HCT116 (cell line): ENCODE results near the gene LY86. TPM values are rescaled to one million over a fixed set of nuclear protein-coding genes. Genes with fewer than 3 reads are reported as not detected.

Source experiments
- ATAC-seq: fragments of 200-7000 bp; cut with Tn5 transposase; 2 replicates; pipeline ENCODE4 v1.9.1; 2020; ENCODE audit warnings: mild to moderate bottlenecking, moderate library complexity
- BruUV-seq: library from RNA; stranded (reverse); fragments of 400-500 nt; replicated peaks from 2 replicates; lab custom pipeline; 2021; lab: Mats Ljungman, UMichigan
- CTCF ChIA-PET: fragments of 300-600 bp; sonication (Branson Sonifier 250); formaldehyde crosslinking; loops from one replicate; lab custom pipeline; 2021; ENCODE audit warnings: antibody characterized with exemption; lab: Charles Lee
- POLR2A ChIA-PET: fragments of 300-600, 350-600 bp; sonication (Branson Sonifier 250); formaldehyde crosslinking; loops from one replicate; lab custom pipeline; 2021; ENCODE audit warnings: antibody characterized with exemption; lab: Charles Lee
- RAD21 ChIA-PET, 2 experiments: fragments of 300-600 bp; sonication (Branson Sonifier 250); formaldehyde crosslinking; loops; one replicate each; lab custom pipeline; 2023; ENCODE audit warnings: low total read pairs in 2 of 2; ENCODE audit not compliant: uncharacterized antibody in 2 of 2, unreplicated experiment in 2 of 2, low non-redundant PET in 1 of 2; lab: Charles Lee
- DNase-seq: peaks from one replicate; pipeline ENCODE4 v3.0.0-alpha.2; 2010; ENCODE audit warnings: low read depth, low spot score
- H2AFZ ChIP-seq: fragments of 200-600 bp; shearing (Covaris generic), sonication (generic); 2 replicates; pipeline ENCODE4 v1.6.1; 2017; ENCODE audit warnings: low read depth, mixed run types, mixed read lengths, antibody characterized with exemption, low read length; ENCODE audit not compliant: poor library complexity, severe bottlenecking
- H3K27ac ChIP-seq: 2 replicates; pipeline ENCODE4 v1.5.1; 2012; ENCODE audit warnings: low read depth, low read length
- H3K27me3 ChIP-seq: fragments of 200-600 bp; sonication (generic); 2 replicates; pipeline ENCODE4 v1.6.1; 2016; ENCODE audit warnings: mixed run types, low read length, mixed read lengths; ENCODE audit not compliant: insufficient read depth
- H3K36me3 ChIP-seq, 2 experiments: fragments of 200-500 bp in 1 of 2; fragments of 200-600 bp in 1 of 2; sonication (Bioruptor generic) in 1 of 2; sonication (generic) in 1 of 2; 2 replicates each; pipeline versions ENCODE4 v1.5.1 to v1.6.1; 2014 to 2016; ENCODE audit warnings: low read length in 2 of 2, inconsistent platforms in 1 of 2, mixed read lengths in 1 of 2, mixed run types in 1 of 2; ENCODE audit not compliant: insufficient read depth in 2 of 2, control insufficient read depth in 1 of 2
- H3K4me1 ChIP-seq, 2 experiments: fragments of 200-600 bp in 1 of 2; sonication (generic) in 1 of 2; 2 replicates each; pipeline versions ENCODE4 v1.5.1 to v1.6.1; 2012 to 2017; ENCODE audit warnings: low read length in 2 of 2, inconsistent platforms in 1 of 2, mild to moderate bottlenecking in 1 of 2, mixed read lengths in 1 of 2, mixed run types in 1 of 2, moderate library complexity in 1 of 2; ENCODE audit not compliant: insufficient read depth in 2 of 2, control insufficient read depth in 1 of 2
- H3K4me2 ChIP-seq: fragments of 200-600 bp; sonication (generic); 2 replicates; pipeline ENCODE4 v1.6.1; 2017; ENCODE audit warnings: mixed run types, low read length, mixed read lengths
- H3K4me3 ChIP-seq, 2 experiments: fragments of 200-600 bp in 1 of 2; sonication (generic) in 1 of 2; replicated peaks in 1 of 2; 2 replicates each; pipeline ENCODE4 v1.5.1; 2011 to 2016; ENCODE audit warnings: low read length in 2 of 2, control low read depth in 1 of 2, low read depth in 1 of 2, mild to moderate bottlenecking in 1 of 2, mixed read lengths in 1 of 2, mixed run types in 1 of 2
- H3K79me2 ChIP-seq: fragments of 200-600 bp; sonication (generic); 2 replicates; pipeline ENCODE4 v1.6.1; 2017; ENCODE audit warnings: mild to moderate bottlenecking, mixed run types, low read length, moderate library complexity, mixed read lengths; ENCODE audit not compliant: insufficient read depth
- H3K9ac ChIP-seq: fragments of 200-600 bp; sonication (generic); 2 replicates; pipeline ENCODE4 v1.6.1; 2016; ENCODE audit warnings: low read length, mixed read lengths
- H3K9me2 ChIP-seq: fragments of 200-600 bp; sonication (generic), shearing (Covaris generic); 2 replicates; pipeline ENCODE4 v1.6.1; 2017; ENCODE audit warnings: mixed run types, mild to moderate bottlenecking, moderate library complexity; ENCODE audit not compliant: insufficient read depth
- H3K9me3 ChIP-seq, 2 experiments: fragments of 200-500 bp in 1 of 2; fragments of 200-600 bp in 1 of 2; sonication (Bioruptor generic) in 1 of 2; sonication (generic) in 1 of 2; 2 replicates each; pipeline ENCODE4 v1.6.1; 2014 to 2017; ENCODE audit warnings: low read length in 2 of 2, mixed read lengths in 2 of 2, inconsistent platforms in 1 of 2, low read depth in 1 of 2, mild to moderate bottlenecking in 1 of 2, mixed run types in 1 of 2, moderate library complexity in 1 of 2; ENCODE audit not compliant: control insufficient read depth in 1 of 2, insufficient read depth in 1 of 2
- H4K20me1 ChIP-seq: fragments of 200-600 bp; sonication (generic), shearing (Covaris generic); 2 replicates; pipeline ENCODE4 v1.6.1; 2017; ENCODE audit warnings: mixed run types, mild to moderate bottlenecking, moderate library complexity; ENCODE audit not compliant: insufficient read depth
- CBX3 ChIP-seq: IDR thresholded peaks from 2 replicates; pipeline ENCODE4 v1.6.1; 2012; ENCODE audit warnings: low read depth
- CEBPB ChIP-seq: IDR thresholded peaks from 2 replicates; pipeline ENCODE4 v1.6.1; 2012; ENCODE audit warnings: low read depth
- ELF1 ChIP-seq: IDR thresholded peaks from 2 replicates; pipeline ENCODE4 v1.6.1; 2012; ENCODE audit warnings: low read depth, borderline replicate concordance
- EZH2 ChIP-seq: fragments of 200-600 bp; sonication (generic); IDR thresholded peaks from 2 replicates; pipeline ENCODE4 v1.6.1; 2017; ENCODE audit warnings: antibody characterized with exemption, mixed run types
- JUND ChIP-seq: IDR thresholded peaks from 2 replicates; pipeline ENCODE4 v1.6.1; 2012
- MAX ChIP-seq: IDR thresholded peaks from 2 replicates; pipeline ENCODE4 v1.6.1; 2012
- POLR2A ChIP-seq: IDR thresholded peaks from 2 replicates; pipeline ENCODE4 v1.7.0; 2011; ENCODE audit warnings: borderline replicate concordance; ENCODE audit not compliant: insufficient read depth, insufficient read length; ENCODE audit errors: extremely low read depth
- POLR2AphosphoS5 ChIP-seq: IDR thresholded peaks from 2 replicates; pipeline ENCODE4 v1.6.1; 2011; ENCODE audit warnings: mild to moderate bottlenecking, low read depth, low read length, moderate library complexity
- RAD21 ChIP-seq: IDR thresholded peaks from 2 replicates; pipeline ENCODE4 v1.6.1; 2012; ENCODE audit warnings: low read depth, mild to moderate bottlenecking
- SIN3A ChIP-seq: IDR thresholded peaks from 2 replicates; pipeline ENCODE4 v1.6.1; 2012; ENCODE audit warnings: low read depth
- SRF ChIP-seq: IDR thresholded peaks from 2 replicates; pipeline ENCODE4 v1.6.1; 2012; ENCODE audit warnings: low read depth
- TCF7L2 ChIP-seq: IDR thresholded peaks from 2 replicates; pipeline ENCODE4 v1.7.0; 2011; ENCODE audit warnings: borderline replicate concordance, inconsistent platforms; ENCODE audit not compliant: insufficient read depth, insufficient read length; ENCODE audit errors: extremely low read depth
- YY1 ChIP-seq: IDR thresholded peaks from 2 replicates; pipeline ENCODE4 v1.6.1; 2011; ENCODE audit warnings: low read length, low read depth, moderate library complexity, mild to moderate bottlenecking; ENCODE audit not compliant: insufficient replicate concordance; ENCODE audit errors: extremely low read depth
- ZBTB33 ChIP-seq: IDR thresholded peaks from 2 replicates; pipeline ENCODE4 v1.6.1; 2011; ENCODE audit warnings: mild to moderate bottlenecking, low read length, moderate library complexity; ENCODE audit not compliant: insufficient replicate concordance; ENCODE audit errors: extremely low read depth
- ZFX ChIP-seq: fragments of 450-650 bp; IDR thresholded peaks from 2 replicates; pipeline ENCODE4 v1.6.1; 2017
- ZNF274 ChIP-seq: fragments of 200-500 bp; sonication (Bioruptor generic); IDR thresholded peaks from 2 replicates; pipeline ENCODE4 v1.6.1; 2014; ENCODE audit warnings: mild to moderate bottlenecking, low read depth, low read length, inconsistent platforms
- intact Hi-C: fragments of 100-400 bp; cut with micrococcal nuclease; formaldehyde crosslinking; loops from 2 replicates; pipeline ENCODE4 v1.10.0; 2022
- total RNA-seq: library from RNA; stranded (reverse); gene quantifications from one replicate; pipeline ENCODE4 v1.2.1, GENCODE V29; 2021; ENCODE audit not compliant: unreplicated experiment
- TF ChIP-seq, protein P1 (sequence below), 3 experiments: fragments of 200-600 bp in 1 of 3; sonication (generic) in 1 of 3; IDR thresholded peaks in 2 of 3; conservative IDR thresholded peaks in 1 of 3; 2 replicates each; pipeline ENCODE4 v1.5.1; 2012 to 2017; ENCODE audit warnings: low read depth in 2 of 3, low read length in 2 of 3, antibody characterized with exemption in 1 of 3, borderline replicate concordance in 1 of 3, control low read depth in 1 of 3, mild to moderate bottlenecking in 1 of 3, mixed read lengths in 1 of 3, mixed run types in 1 of 3, moderate library complexity in 1 of 3; ENCODE audit not compliant: insufficient read depth in 1 of 3
- TF ChIP-seq, protein P2 (sequence below): IDR thresholded peaks from 2 replicates; pipeline ENCODE4 v1.6.1; 2012; ENCODE audit warnings: low read depth

Gene LY86
- total RNA-seq, 1 experiment from 2014 or later = not detected

DNA sequence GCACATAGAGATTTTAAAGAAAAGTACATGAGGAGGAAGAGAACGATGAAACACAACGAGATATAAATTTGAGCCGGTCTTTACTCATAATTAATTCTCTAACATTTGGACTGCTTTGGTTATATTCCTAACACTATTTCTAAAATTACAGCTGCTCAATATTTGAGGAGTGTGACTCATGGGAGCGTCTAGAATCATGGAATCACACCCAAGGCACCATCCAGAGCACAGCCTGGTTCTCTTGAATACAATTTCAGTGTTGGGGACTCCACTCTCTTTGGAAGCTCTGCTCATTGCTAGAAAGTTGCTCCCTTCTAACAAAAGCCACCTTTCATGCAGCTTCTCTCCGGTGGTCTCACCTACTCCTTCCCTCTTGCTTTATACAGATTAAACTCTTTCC lies 64.4 kb downstream of the LY86 start:
- Histone ChIP-seq H3K9me3 (no peaks in the 10 kb centered on the region), H3K27ac (no peak overlapping the region), H3K9me2 (no peaks in the 10 kb centered on the region), H3K9ac (no peak overlapping the region), H4K20me1 (no peaks in the 10 kb centered on the region), H2AFZ (no peak overlapping the region)
- BruUV-seq = no TSS peak
- TF ChIP-seq, protein P1, sequence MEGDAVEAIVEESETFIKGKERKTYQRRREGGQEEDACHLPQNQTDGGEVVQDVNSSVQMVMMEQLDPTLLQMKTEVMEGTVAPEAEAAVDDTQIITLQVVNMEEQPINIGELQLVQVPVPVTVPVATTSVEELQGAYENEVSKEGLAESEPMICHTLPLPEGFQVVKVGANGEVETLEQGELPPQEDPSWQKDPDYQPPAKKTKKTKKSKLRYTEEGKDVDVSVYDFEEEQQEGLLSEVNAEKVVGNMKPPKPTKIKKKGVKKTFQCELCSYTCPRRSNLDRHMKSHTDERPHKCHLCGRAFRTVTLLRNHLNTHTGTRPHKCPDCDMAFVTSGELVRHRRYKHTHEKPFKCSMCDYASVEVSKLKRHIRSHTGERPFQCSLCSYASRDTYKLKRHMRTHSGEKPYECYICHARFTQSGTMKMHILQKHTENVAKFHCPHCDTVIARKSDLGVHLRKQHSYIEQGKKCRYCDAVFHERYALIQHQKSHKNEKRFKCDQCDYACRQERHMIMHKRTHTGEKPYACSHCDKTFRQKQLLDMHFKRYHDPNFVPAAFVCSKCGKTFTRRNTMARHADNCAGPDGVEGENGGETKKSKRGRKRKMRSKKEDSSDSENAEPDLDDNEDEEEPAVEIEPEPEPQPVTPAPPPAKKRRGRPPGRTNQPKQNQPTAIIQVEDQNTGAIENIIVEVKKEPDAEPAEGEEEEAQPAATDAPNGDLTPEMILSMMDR (IDR thresholded peaks at IDR 0.05 in 2 of 3, conservative IDR thresholded peaks at IDR 0.05 in 1 of 3; ENCODE audit: borderline replicate concordance in 1 of 3, insufficient read depth in 1 of 3, low read depth in 2 of 3, low read length in 2 of 3) = no peak
- TF ChIP-seq ZNF274 (no peak), CBX3 (no peak), EZH2 (no peak), SRF (no peak), ELF1 (no peak), ZFX (no peak), SIN3A (no peak), YY1 (no peak), MAX (no peak), POLR2AphosphoS5 (no peak), JUND (no peak), CEBPB (no peak), TCF7L2 (no peak), ZBTB33 (no peak), RAD21 (no peak), POLR2A (no peak)
- TF ChIP-seq, protein P2, sequence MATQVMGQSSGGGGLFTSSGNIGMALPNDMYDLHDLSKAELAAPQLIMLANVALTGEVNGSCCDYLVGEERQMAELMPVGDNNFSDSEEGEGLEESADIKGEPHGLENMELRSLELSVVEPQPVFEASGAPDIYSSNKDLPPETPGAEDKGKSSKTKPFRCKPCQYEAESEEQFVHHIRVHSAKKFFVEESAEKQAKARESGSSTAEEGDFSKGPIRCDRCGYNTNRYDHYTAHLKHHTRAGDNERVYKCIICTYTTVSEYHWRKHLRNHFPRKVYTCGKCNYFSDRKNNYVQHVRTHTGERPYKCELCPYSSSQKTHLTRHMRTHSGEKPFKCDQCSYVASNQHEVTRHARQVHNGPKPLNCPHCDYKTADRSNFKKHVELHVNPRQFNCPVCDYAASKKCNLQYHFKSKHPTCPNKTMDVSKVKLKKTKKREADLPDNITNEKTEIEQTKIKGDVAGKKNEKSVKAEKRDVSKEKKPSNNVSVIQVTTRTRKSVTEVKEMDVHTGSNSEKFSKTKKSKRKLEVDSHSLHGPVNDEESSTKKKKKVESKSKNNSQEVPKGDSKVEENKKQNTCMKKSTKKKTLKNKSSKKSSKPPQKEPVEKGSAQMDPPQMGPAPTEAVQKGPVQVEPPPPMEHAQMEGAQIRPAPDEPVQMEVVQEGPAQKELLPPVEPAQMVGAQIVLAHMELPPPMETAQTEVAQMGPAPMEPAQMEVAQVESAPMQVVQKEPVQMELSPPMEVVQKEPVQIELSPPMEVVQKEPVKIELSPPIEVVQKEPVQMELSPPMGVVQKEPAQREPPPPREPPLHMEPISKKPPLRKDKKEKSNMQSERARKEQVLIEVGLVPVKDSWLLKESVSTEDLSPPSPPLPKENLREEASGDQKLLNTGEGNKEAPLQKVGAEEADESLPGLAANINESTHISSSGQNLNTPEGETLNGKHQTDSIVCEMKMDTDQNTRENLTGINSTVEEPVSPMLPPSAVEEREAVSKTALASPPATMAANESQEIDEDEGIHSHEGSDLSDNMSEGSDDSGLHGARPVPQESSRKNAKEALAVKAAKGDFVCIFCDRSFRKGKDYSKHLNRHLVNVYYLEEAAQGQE = no peak
- TF ChIP-seq, all 23 proteins: peak for 0
- DNase-seq = no peak
- ChIA-PET CTCF (no interaction called here), POLR2A (no interaction called here), RAD21 (no interaction called here)
- Histone ChIP-seq H3K79me2 (no peaks in the 10 kb centered on the region), H3K4me3 (no peak overlapping the region), H3K4me2 (no peak overlapping the region), H3K4me1 (no peaks in the 10 kb centered on the region), H3K27me3 (peaks cover 3% of the 10 kb centered on the region; the same call in 1 of the 2 replicates), H3K36me3 (no peaks in the 10 kb centered on the region)
- no peak for ATAC-seq
- intact Hi-C loops = no loop called here
